ENCODE data around the gene ZNF579. TPM values are rescaled to one million over a fixed set of nuclear protein-coding genes. Genes with fewer than 3 reads are reported as not detected.

ZNF579 gene
- total and polyA plus RNA-seq, 2 of the 13 experiments (the other 11 are each of a cell fraction or from before 2014, with no cell fraction given) = 2.1 to 2.9 TPM

DNA sequence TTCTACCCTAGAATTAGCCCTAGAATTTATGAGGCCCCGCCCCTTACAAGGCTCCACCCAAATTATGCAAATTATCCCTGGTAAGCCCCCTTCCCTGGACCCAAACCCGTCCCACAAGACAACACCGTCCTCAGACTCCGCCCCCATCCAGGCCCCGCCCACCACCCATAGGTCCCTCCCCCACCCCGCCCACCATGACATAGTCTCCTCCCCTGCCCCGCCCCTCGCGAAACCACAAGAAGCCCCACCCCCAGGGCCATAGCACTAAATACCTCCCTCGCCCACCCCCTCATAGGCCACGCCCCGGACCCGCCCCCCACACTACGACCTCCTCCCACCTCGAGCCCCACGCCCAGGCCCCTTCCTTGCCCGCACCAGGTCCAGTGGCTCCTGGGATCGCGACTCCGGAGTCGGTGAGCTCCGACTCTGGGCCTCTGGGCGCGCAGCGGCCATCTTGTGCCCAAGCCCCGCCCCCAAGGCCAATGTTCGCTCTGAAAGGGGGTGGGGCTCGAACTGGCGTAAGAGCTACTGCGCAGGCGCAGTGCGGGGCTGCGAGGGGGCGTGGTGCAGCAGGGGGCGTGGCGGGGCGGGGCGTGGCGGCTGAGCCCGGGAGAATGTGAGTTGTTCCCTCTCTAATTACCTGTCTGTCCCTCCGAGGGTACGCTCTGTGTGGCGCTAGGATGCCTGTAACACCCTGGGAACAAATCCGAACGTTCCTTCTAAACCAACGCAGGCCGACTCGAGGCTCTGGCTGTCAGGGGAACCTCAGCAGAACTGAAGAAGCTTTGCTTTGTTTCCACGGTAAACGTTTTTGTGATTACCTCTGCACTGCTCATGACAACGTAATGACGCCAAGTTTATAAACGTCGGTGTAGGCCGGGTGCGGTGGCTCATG lies 43.7 kb upstream of the ZNF579 start, which contains the start of gene ZNF784 (continued):
- TF ChIP-seq, protein P1, sequence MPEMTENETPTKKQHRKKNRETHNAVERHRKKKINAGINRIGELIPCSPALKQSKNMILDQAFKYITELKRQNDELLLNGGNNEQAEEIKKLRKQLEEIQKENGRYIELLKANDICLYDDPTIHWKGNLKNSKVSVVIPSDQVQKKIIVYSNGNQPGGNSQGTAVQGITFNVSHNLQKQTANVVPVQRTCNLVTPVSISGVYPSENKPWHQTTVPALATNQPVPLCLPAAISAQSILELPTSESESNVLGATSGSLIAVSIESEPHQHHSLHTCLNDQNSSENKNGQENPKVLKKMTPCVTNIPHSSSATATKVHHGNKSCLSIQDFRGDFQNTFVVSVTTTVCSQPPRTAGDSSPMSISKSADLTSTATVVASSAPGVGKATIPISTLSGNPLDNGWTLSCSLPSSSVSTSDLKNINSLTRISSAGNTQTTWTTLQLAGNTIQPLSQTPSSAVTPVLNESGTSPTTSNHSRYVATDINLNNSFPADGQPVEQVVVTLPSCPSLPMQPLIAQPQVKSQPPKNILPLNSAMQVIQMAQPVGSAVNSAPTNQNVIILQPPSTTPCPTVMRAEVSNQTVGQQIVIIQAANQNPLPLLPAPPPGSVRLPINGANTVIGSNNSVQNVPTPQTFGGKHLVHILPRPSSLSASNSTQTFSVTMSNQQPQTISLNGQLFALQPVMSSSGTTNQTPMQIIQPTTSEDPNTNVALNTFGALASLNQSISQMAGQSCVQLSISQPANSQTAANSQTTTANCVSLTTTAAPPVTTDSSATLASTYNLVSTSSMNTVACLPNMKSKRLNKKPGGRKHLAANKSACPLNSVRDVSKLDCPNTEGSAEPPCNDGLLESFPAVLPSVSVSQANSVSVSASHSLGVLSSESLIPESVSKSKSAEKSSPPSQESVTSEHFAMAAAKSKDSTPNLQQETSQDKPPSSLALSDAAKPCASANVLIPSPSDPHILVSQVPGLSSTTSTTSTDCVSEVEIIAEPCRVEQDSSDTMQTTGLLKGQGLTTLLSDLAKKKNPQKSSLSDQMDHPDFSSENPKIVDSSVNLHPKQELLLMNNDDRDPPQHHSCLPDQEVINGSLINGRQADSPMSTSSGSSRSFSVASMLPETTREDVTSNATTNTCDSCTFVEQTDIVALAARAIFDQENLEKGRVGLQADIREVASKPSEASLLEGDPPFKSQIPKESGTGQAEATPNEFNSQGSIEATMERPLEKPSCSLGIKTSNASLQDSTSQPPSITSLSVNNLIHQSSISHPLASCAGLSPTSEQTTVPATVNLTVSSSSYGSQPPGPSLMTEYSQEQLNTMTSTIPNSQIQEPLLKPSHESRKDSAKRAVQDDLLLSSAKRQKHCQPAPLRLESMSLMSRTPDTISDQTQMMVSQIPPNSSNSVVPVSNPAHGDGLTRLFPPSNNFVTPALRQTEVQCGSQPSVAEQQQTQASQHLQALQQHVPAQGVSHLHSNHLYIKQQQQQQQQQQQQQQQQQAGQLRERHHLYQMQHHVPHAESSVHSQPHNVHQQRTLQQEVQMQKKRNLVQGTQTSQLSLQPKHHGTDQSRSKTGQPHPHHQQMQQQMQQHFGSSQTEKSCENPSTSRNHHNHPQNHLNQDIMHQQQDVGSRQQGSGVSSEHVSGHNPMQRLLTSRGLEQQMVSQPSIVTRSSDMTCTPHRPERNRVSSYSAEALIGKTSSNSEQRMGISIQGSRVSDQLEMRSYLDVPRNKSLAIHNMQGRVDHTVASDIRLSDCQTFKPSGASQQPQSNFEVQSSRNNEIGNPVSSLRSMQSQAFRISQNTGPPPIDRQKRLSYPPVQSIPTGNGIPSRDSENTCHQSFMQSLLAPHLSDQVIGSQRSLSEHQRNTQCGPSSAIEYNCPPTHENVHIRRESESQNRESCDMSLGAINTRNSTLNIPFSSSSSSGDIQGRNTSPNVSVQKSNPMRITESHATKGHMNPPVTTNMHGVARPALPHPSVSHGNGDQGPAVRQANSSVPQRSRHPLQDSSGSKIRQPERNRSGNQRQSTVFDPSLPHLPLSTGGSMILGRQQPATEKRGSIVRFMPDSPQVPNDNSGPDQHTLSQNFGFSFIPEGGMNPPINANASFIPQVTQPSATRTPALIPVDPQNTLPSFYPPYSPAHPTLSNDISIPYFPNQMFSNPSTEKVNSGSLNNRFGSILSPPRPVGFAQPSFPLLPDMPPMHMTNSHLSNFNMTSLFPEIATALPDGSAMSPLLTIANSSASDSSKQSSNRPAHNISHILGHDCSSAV (CRISPR knock-in tag; IDR thresholded peaks at IDR 0.05; ENCODE audit: borderline replicate concordance) = no peak
- no peak for TF ChIP-seq ZNF335 (CRISPR knock-in tag; IDR thresholded peaks at IDR 0.05)
- TF ChIP-seq, protein P2, sequence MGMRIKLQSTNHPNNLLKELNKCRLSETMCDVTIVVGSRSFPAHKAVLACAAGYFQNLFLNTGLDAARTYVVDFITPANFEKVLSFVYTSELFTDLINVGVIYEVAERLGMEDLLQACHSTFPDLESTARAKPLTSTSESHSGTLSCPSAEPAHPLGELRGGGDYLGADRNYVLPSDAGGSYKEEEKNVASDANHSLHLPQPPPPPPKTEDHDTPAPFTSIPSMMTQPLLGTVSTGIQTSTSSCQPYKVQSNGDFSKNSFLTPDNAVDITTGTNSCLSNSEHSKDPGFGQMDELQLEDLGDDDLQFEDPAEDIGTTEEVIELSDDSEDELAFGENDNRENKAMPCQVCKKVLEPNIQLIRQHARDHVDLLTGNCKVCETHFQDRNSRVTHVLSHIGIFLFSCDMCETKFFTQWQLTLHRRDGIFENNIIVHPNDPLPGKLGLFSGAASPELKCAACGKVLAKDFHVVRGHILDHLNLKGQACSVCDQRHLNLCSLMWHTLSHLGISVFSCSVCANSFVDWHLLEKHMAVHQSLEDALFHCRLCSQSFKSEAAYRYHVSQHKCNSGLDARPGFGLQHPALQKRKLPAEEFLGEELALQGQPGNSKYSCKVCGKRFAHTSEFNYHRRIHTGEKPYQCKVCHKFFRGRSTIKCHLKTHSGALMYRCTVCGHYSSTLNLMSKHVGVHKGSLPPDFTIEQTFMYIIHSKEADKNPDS (CRISPR knock-in tag; IDR thresholded peaks at IDR 0.05) = no peak
- TF ChIP-seq, protein P3, sequence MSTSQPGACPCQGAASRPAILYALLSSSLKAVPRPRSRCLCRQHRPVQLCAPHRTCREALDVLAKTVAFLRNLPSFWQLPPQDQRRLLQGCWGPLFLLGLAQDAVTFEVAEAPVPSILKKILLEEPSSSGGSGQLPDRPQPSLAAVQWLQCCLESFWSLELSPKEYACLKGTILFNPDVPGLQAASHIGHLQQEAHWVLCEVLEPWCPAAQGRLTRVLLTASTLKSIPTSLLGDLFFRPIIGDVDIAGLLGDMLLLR (CRISPR knock-in tag; IDR thresholded peaks at IDR 0.05) = no peak
- TF ChIP-seq BRD4 (CRISPR knock-in tag; IDR thresholded peaks at IDR 0.05) = no peak
- TF ChIP-seq ZNF367 (CRISPR knock-in tag; IDR thresholded peaks at IDR 0.05; ENCODE audit: borderline replicate concordance) = no peak
- no peak for TF ChIP-seq NONO (IDR thresholded peaks at IDR 0.05)
- 0 out of 2 replicates have a peak, but pooled peaks have one; percentile 53 for TF ChIP-seq NONO (CRISPR knock-in tag; conservative IDR thresholded peaks at IDR 0.05)
- TF ChIP-seq, protein P4, sequence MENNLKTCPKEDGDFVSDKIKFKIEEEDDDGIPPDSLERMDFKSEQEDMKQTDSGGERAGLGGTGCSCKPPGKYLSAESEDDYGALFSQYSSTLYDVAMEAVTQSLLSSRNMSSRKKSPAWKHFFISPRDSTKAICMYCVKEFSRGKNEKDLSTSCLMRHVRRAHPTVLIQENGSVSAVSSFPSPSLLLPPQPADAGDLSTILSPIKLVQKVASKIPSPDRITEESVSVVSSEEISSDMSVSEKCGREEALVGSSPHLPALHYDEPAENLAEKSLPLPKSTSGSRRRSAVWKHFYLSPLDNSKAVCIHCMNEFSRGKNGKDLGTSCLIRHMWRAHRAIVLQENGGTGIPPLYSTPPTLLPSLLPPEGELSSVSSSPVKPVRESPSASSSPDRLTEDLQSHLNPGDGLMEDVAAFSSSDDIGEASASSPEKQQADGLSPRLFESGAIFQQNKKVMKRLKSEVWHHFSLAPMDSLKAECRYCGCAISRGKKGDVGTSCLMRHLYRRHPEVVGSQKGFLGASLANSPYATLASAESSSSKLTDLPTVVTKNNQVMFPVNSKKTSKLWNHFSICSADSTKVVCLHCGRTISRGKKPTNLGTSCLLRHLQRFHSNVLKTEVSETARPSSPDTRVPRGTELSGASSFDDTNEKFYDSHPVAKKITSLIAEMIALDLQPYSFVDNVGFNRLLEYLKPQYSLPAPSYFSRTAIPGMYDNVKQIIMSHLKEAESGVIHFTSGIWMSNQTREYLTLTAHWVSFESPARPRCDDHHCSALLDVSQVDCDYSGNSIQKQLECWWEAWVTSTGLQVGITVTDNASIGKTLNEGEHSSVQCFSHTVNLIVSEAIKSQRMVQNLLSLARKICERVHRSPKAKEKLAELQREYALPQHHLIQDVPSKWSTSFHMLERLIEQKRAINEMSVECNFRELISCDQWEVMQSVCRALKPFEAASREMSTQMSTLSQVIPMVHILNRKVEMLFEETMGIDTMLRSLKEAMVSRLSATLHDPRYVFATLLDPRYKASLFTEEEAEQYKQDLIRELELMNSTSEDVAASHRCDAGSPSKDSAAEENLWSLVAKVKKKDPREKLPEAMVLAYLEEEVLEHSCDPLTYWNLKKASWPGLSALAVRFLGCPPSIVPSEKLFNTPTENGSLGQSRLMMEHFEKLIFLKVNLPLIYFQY (CRISPR knock-in tag; IDR thresholded peaks at IDR 0.05; ENCODE audit: borderline replicate concordance) = no peak
- no peak for TF ChIP-seq THYN1 (CRISPR knock-in tag; IDR thresholded peaks at IDR 0.05; ENCODE audit: borderline replicate concordance, low read depth)
- TF ChIP-seq MEF2D (CRISPR knock-in tag; IDR thresholded peaks at IDR 0.05) = no peak
- TF ChIP-seq SPEN (CRISPR knock-in tag; IDR thresholded peaks at IDR 0.05; ENCODE audit: low read depth) = no peak
- no peak for TF ChIP-seq MEIS1 (CRISPR knock-in tag; IDR thresholded peaks at IDR 0.05; ENCODE audit: borderline replicate concordance)
